IMR-90 (cell line): ENCODE data around the gene STARD13. TPM values are rescaled to one million over a fixed set of nuclear protein-coding genes. Genes with fewer than 3 reads are reported as not detected.

Source experiments
- ATAC-seq: fragments of 200-7000 bp; cut with Tn5 transposase; 2 replicates; pipeline ENCODE4 v1.9.1; 2020; ENCODE audit warnings: low read depth, mild to moderate bottlenecking, moderate library complexity
- BruUV-seq: library from RNA; stranded (reverse); fragments of 400-500 nt; replicated peaks from 2 replicates; lab custom pipeline; 2021; lab: Mats Ljungman, UMichigan
- CTCF ChIA-PET: fragments of 300-600 bp; formaldehyde crosslinking; extraction: SDS; loops from one replicate; lab custom pipeline; 2021; ENCODE audit warnings: antibody characterized with exemption; lab: Yijun Ruan, JAX
- POLR2A ChIA-PET: fragments of 300-600 bp; sonication (Branson Sonifier 250); formaldehyde crosslinking; loops from one replicate; lab custom pipeline; 2022; ENCODE audit warnings: antibody characterized with exemption; ENCODE audit not compliant: unreplicated experiment; lab: Charles Lee
- DNase-seq: peaks from one replicate; pipeline ENCODE4 v3.0.0; 2013
- H2AFZ ChIP-seq: replicated peaks from 2 replicates; pipeline ENCODE3; 2013; ENCODE audit warnings: low read length, mild to moderate bottlenecking; ENCODE audit not compliant: poor library complexity
- H2AK5ac ChIP-seq: 2 replicates; pipeline ENCODE4 v1.6.1; 2013; ENCODE audit warnings: low read depth, low read length, inconsistent platforms
- H2AK9ac ChIP-seq: replicated peaks from 2 replicates; pipeline ENCODE3; 2013; ENCODE audit warnings: mild to moderate bottlenecking, low read depth, low read length, moderate library complexity; ENCODE audit not compliant: poor library complexity
- H2BK120ac ChIP-seq: 2 replicates; pipeline ENCODE4 v1.6.1; 2013; ENCODE audit warnings: low read depth, low read length, inconsistent platforms
- H2BK15ac ChIP-seq: 3 replicates; pipeline ENCODE4 v1.6.1; 2013; ENCODE audit warnings: low read depth, low read length, inconsistent platforms
- H2BK20ac ChIP-seq: 2 replicates; pipeline ENCODE4 v1.6.1; 2013; ENCODE audit warnings: low read depth, mild to moderate bottlenecking, inconsistent platforms, low read length, moderate library complexity
- H2BK5ac ChIP-seq: 2 replicates; pipeline ENCODE4 v1.6.1; 2013; ENCODE audit warnings: mild to moderate bottlenecking, low read depth, low read length, inconsistent platforms; ENCODE audit not compliant: poor library complexity, severe bottlenecking
- H3K14ac ChIP-seq: replicated peaks from 2 replicates; pipeline ENCODE4 v1.6.1; 2013; ENCODE audit warnings: low read depth, low read length, inconsistent platforms
- H3K18ac ChIP-seq: 2 replicates; pipeline ENCODE4 v1.6.1; 2013; ENCODE audit warnings: low read depth, low read length, control low read depth
- H3K23ac ChIP-seq: 2 replicates; pipeline ENCODE4 v1.6.1; 2013; ENCODE audit warnings: low read depth, low read length, inconsistent platforms
- H3K27ac ChIP-seq: 2 replicates; pipeline ENCODE4 v1.5.1; 2013; ENCODE audit warnings: mild to moderate bottlenecking, control low read depth, low read length; ENCODE audit not compliant: insufficient read depth
- H3K27me3 ChIP-seq: 2 replicates; pipeline ENCODE4 v1.6.1; 2013; ENCODE audit warnings: low read length; ENCODE audit not compliant: control insufficient read depth, insufficient read depth
- H3K36me3 ChIP-seq: 2 replicates; pipeline ENCODE4 v1.6.1; 2013; ENCODE audit warnings: low read length, mixed read lengths; ENCODE audit not compliant: control insufficient read depth, insufficient read depth
- H3K4ac ChIP-seq: 2 replicates; pipeline ENCODE4 v1.6.1; 2013; ENCODE audit warnings: low read depth, low read length, inconsistent platforms
- H3K4me1 ChIP-seq: 2 replicates; pipeline ENCODE4 v1.6.1; 2013; ENCODE audit warnings: low read length, mixed read lengths; ENCODE audit not compliant: control insufficient read depth, insufficient read depth
- H3K4me2 ChIP-seq: 2 replicates; pipeline ENCODE4 v1.6.1; 2013; ENCODE audit warnings: low read depth, mild to moderate bottlenecking, control low read depth, low read length, moderate library complexity
- H3K4me3 ChIP-seq: 2 replicates; pipeline ENCODE4 v1.5.1; 2013; ENCODE audit warnings: low read depth, mild to moderate bottlenecking, control low read depth, low read length, moderate library complexity; ENCODE audit not compliant: insufficient read depth
- H3K56ac ChIP-seq: 2 replicates; pipeline ENCODE4 v1.6.1; 2013; ENCODE audit warnings: low read length, inconsistent platforms; ENCODE audit not compliant: insufficient read depth; ENCODE audit errors: extremely low read depth
- H3K79me1 ChIP-seq, 2 experiments: 2 replicates each; pipeline ENCODE4 v1.6.1; 2013; ENCODE audit warnings: low read length in 2 of 2, inconsistent platforms in 1 of 2, low read depth in 1 of 2
- H3K9ac ChIP-seq: 2 replicates; pipeline ENCODE4 v1.6.1; 2013; ENCODE audit warnings: low read depth, low read length, control low read depth
- H3K9me1 ChIP-seq: 2 replicates; pipeline ENCODE4 v1.6.1; 2013; ENCODE audit warnings: low read length, inconsistent platforms; ENCODE audit not compliant: insufficient read depth
- H3K9me3 ChIP-seq: 2 replicates; pipeline ENCODE4 v1.6.1; 2013; ENCODE audit warnings: low read length; ENCODE audit not compliant: control insufficient read depth, insufficient read depth
- H4K20me1 ChIP-seq: 2 replicates; pipeline ENCODE4 v1.6.1; 2013; ENCODE audit warnings: low read length, inconsistent platforms; ENCODE audit not compliant: insufficient read depth
- H4K5ac ChIP-seq: 2 replicates; pipeline ENCODE4 v1.6.1; 2013; ENCODE audit warnings: mild to moderate bottlenecking, low read depth, low read length, control low read depth
- H4K8ac ChIP-seq, 2 experiments: 2 replicates each; pipeline ENCODE4 v1.6.1; 2013; ENCODE audit warnings: low read depth in 2 of 2, low read length in 2 of 2, control low read depth in 1 of 2, inconsistent platforms in 1 of 2
- H4K91ac ChIP-seq: 2 replicates; pipeline ENCODE4 v1.6.1; 2013; ENCODE audit warnings: low read depth, low read length, inconsistent platforms; ENCODE audit not compliant: insufficient read depth
- BHLHE40 ChIP-seq: fragments of 150-350 bp; IDR thresholded peaks from 2 replicates; pipeline ENCODE4 v1.6.1; 2016; ENCODE audit warnings: mild to moderate bottlenecking, low read depth, low read length
- FOS ChIP-seq: fragments of 150-350 bp; IDR thresholded peaks from 2 replicates; pipeline ENCODE4 v1.6.1; 2016; ENCODE audit warnings: low read depth, low read length
- MAZ ChIP-seq: IDR thresholded peaks from 2 replicates; pipeline ENCODE4 v1.6.1; 2012; ENCODE audit warnings: low read depth, mild to moderate bottlenecking, low read length, improper control_type of control experiment, moderate library complexity, borderline replicate concordance
- NFE2L2 ChIP-seq: fragments of 150-350 bp; IDR thresholded peaks from 2 replicates; pipeline ENCODE4 v1.6.1; 2016; ENCODE audit warnings: low read depth, mild to moderate bottlenecking, low read length
- POLR2A ChIP-seq: IDR thresholded peaks from 2 replicates; pipeline ENCODE4 v1.6.1; 2012; ENCODE audit warnings: mild to moderate bottlenecking, low read depth, low read length
- WGBS, 2 experiments: methylation state at CpG; one replicate each; pipeline versions ENCODE4 v1.1.5 to v1.1.7; 2013; ENCODE audit warnings: missing lambda C conversion rate in 2 of 2; ENCODE audit not compliant: insufficient read length in 1 of 2; ENCODE audit errors: extremely low coverage in 2 of 2; 5-methylcytosine and 5-hydroxymethylcytosine counted together
- dilution Hi-C: fragments of 300-500 bp; cut with HindIII; formaldehyde crosslinking; loops from one replicate; pipeline ENCODE4 v1.14.3; 2018; ENCODE audit warnings: low sequenced_read_pairs; ENCODE audit not compliant: unreplicated experiment
- in situ Hi-C: fragments of 300-500 bp; cut with MboI; formaldehyde crosslinking; loops from 3 replicates; pipeline ENCODE4 v1.14.3; 2019; ENCODE audit warnings: low sequenced_read_pairs, inconsistent platforms, mixed read lengths
- intact Hi-C: fragments of 100-400 bp; cut with micrococcal nuclease; formaldehyde crosslinking; loops from 2 replicates; pipeline ENCODE4 v1.10.0; 2022
- polyA plus RNA-seq, 3 experiments: library from polyadenylated mRNA; depleted of rRNA; stranded (reverse); fragments of >200 nt; gene quantifications; 2 replicates each; pipeline ENCODE4 v1.2.3, GENCODE V29; 2012; ENCODE audit warnings: low replicate concordance in 1 of 3
- total RNA-seq: library from RNA; depleted of rRNA; stranded (reverse); fragments of >200 nt; gene quantifications from 2 replicates; pipeline ENCODE4 v1.2.3, GENCODE V29; 2012
- TF ChIP-seq, protein P1 (sequence below): fragments of 150-350 bp; IDR thresholded peaks from 2 replicates; pipeline ENCODE4 v1.6.1; 2017; ENCODE audit warnings: mild to moderate bottlenecking, antibody characterized with exemption, low read length, low read depth

The STARD13 gene
- total and polyA plus RNA-seq, 2 of the 4 experiments (the other 2 are of a cell fraction) = 23.6 to 46.6 TPM

GRCh38 chr13:33144358-33144784 is 141.2 kb downstream of the STARD13 start:
- WGBS, 2 experiments = 83 to 96% methylated on average over 1 to 3 of the region's 7 CpGs
- no peak overlapping the region for H4K8ac ChIP-seq
- H3K79me1 ChIP-seq = peaks cover 51 to 80% of the 10 kb centered on the region in 2 experiments
- H3K56ac ChIP-seq = no peak overlapping the region
- peaks cover 13% of the 10 kb centered on the region; the same call in 1 of the 2 replicates for H4K20me1 ChIP-seq
- H2AK5ac ChIP-seq = no peak overlapping the region
- peaks cover 2% of the 10 kb centered on the region; the same call in 1 of the 2 replicates for H3K4me1 ChIP-seq
- H3K9ac ChIP-seq = no peak overlapping the region
- no peaks in the 10 kb centered on the region for H3K9me3 ChIP-seq
- H3K23ac ChIP-seq = no peak overlapping the region
- H2AK9ac ChIP-seq = no peak overlapping the region
- no peaks in the 10 kb centered on the region for H3K27me3 ChIP-seq
- no TSS peak for BruUV-seq
- no peak overlapping the region for H4K5ac ChIP-seq
- CTCF ChIA-PET = no interaction called here
- no peak overlapping the region for H3K4me2 ChIP-seq
- DNase-seq (no peak), ATAC-seq (no peak)
- H2BK15ac ChIP-seq = no peak overlapping the region
- H3K4me3 ChIP-seq = no peak overlapping the region
- dilution Hi-C loops = no loop called here
- H2BK5ac ChIP-seq = no peak overlapping the region
- H3K4ac ChIP-seq = no peak overlapping the region
- H3K9me1 ChIP-seq = no peaks in the 10 kb centered on the region
- no peak overlapping the region for H2AFZ ChIP-seq
- no peak overlapping the region for H2BK120ac ChIP-seq
- H2BK20ac ChIP-seq = no peak overlapping the region; the same call in 1 of the 2 replicates
- H3K18ac ChIP-seq = no peak overlapping the region
- no peak overlapping the region for H3K27ac ChIP-seq
- H3K36me3 ChIP-seq = peaks cover 22% of the 10 kb centered on the region
- no peak overlapping the region for H4K91ac ChIP-seq
- intact Hi-C loops = no loop called here
- TF ChIP-seq MAZ (no peak), NFE2L2 (no peak), FOS (no peak), BHLHE40 (no peak), POLR2A (no peak)
- TF ChIP-seq, protein P1, sequence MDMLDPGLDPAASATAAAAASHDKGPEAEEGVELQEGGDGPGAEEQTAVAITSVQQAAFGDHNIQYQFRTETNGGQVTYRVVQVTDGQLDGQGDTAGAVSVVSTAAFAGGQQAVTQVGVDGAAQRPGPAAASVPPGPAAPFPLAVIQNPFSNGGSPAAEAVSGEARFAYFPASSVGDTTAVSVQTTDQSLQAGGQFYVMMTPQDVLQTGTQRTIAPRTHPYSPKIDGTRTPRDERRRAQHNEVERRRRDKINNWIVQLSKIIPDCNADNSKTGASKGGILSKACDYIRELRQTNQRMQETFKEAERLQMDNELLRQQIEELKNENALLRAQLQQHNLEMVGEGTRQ = no peak
- H3K14ac ChIP-seq = no peak overlapping the region
- POLR2A ChIA-PET = no interaction called here
- in situ Hi-C loops = no loop called here
